HCT116 (cell line): ENCODE measurements around the gene PKHD1.
"Not testable (repeated sequence)": the region's sequence is repeated elsewhere in the genome, so short reads cannot be mapped to it uniquely, and the experiment has no call there.

ENCODE experiments used
- CEBPB ChIP-seq: IDR thresholded peaks from 2 replicates; pipeline ENCODE4 v1.6.1; 2012; ENCODE audit warnings: low read depth
- CTCF ChIP-seq, 3 experiments: fragments of 200-600 bp in 1 of 3; sonication (generic) in 1 of 3; IDR thresholded peaks in 2 of 3; conservative IDR thresholded peaks in 1 of 3; 2 replicates each; pipeline ENCODE4 v1.5.1; 2012 to 2017; ENCODE audit warnings: low read depth in 2 of 3, low read length in 2 of 3, antibody characterized with exemption in 1 of 3, borderline replicate concordance in 1 of 3, control low read depth in 1 of 3, mild to moderate bottlenecking in 1 of 3, mixed read lengths in 1 of 3, mixed run types in 1 of 3, moderate library complexity in 1 of 3; ENCODE audit not compliant: insufficient read depth in 1 of 3
- EZH2 ChIP-seq: fragments of 200-600 bp; sonication (generic); IDR thresholded peaks from 2 replicates; pipeline ENCODE4 v1.6.1; 2017; ENCODE audit warnings: antibody characterized with exemption, mixed run types
- EZH2phosphoT487 ChIP-seq: fragments of 200-600 bp; IDR thresholded peaks from 2 replicates; pipeline ENCODE4 v1.6.1; 2018; ENCODE audit warnings: antibody characterized with exemption, borderline replicate concordance
- MAX ChIP-seq: IDR thresholded peaks from 2 replicates; pipeline ENCODE4 v1.6.1; 2012
- POLR2A ChIP-seq: IDR thresholded peaks from 2 replicates; pipeline ENCODE4 v1.7.0; 2011; ENCODE audit warnings: borderline replicate concordance; ENCODE audit not compliant: insufficient read depth, insufficient read length; ENCODE audit errors: extremely low read depth
- POLR2AphosphoS5 ChIP-seq: IDR thresholded peaks from 2 replicates; pipeline ENCODE4 v1.6.1; 2011; ENCODE audit warnings: mild to moderate bottlenecking, low read depth, low read length, moderate library complexity
- SIN3A ChIP-seq: IDR thresholded peaks from 2 replicates; pipeline ENCODE4 v1.6.1; 2012; ENCODE audit warnings: low read depth
- SRF ChIP-seq: IDR thresholded peaks from 2 replicates; pipeline ENCODE4 v1.6.1; 2012; ENCODE audit warnings: low read depth
- ZFX ChIP-seq: fragments of 450-650 bp; IDR thresholded peaks from 2 replicates; pipeline ENCODE4 v1.6.1; 2017

- not testable (repeated sequence) for TF ChIP-seq SIN3A; CTCF (IDR thresholded peaks at IDR 0.05 in 2 of 3, conservative IDR thresholded peaks at IDR 0.05 in 1 of 3; ENCODE audit: borderline replicate concordance in 1 of 3, insufficient read depth in 1 of 3, low read depth in 2 of 3, low read length in 2 of 3); CEBPB; ZFX; MAX; POLR2A; EZH2; EZH2phosphoT487; POLR2AphosphoS5; SRF
These were observed 104.7 kb downstream of the PKHD1 start for GRCh38 chr6:51982695-51983094.
